OCI-LY1 (cell line): ENCODE data around the gene SMAD6.

ENCODE experiments used
- H2AFZ ChIP-seq: fragments of 200-600 bp; sonication (generic), shearing (Covaris generic); 2 replicates; pipeline ENCODE4 v1.6.0; 2014; ENCODE audit warnings: antibody characterized with exemption, mild to moderate bottlenecking, low read length
- H3F3A ChIP-seq: fragments of 200-600 bp; sonication (generic), shearing (Covaris generic); 2 replicates; pipeline ENCODE4 v1.6.0; 2014; ENCODE audit warnings: mild to moderate bottlenecking, antibody characterized with exemption, low read length, moderate library complexity; ENCODE audit not compliant: insufficient read depth
- H3K27ac ChIP-seq: fragments of 200-600 bp; sonication (generic); 2 replicates; pipeline ENCODE4 v1.5.1; 2014; ENCODE audit warnings: low read length, mixed run types, mild to moderate bottlenecking, low read depth; ENCODE audit not compliant: poor library complexity, severe bottlenecking
- H3K27me3 ChIP-seq: fragments of 200-600 bp; sonication (generic); 2 replicates; pipeline ENCODE4 v1.6.0; 2014; ENCODE audit warnings: antibody characterized with exemption, mild to moderate bottlenecking, low read length, moderate library complexity; ENCODE audit not compliant: insufficient read depth
- H3K36me3 ChIP-seq: fragments of 200-600 bp; sonication (generic); 2 replicates; pipeline ENCODE4 v1.6.1; 2014; ENCODE audit warnings: mild to moderate bottlenecking, antibody characterized with exemption, low read length, moderate library complexity, mixed read lengths; ENCODE audit not compliant: insufficient read depth
- H3K4me1 ChIP-seq: fragments of 200-600 bp; sonication (generic); 2 replicates; pipeline ENCODE4 v1.5.1; 2014; ENCODE audit warnings: mild to moderate bottlenecking, low read length, moderate library complexity; ENCODE audit not compliant: insufficient read depth, severe bottlenecking
- H3K4me2 ChIP-seq: fragments of 200-600 bp; sonication (generic), shearing (Covaris generic); 2 replicates; pipeline ENCODE4 v1.6.1; 2014; ENCODE audit warnings: low read length
- H3K4me3 ChIP-seq: fragments of 200-600 bp; sonication (generic); 2 replicates; pipeline ENCODE4 v1.5.1; 2014; ENCODE audit warnings: low read length, low read depth, mild to moderate bottlenecking, mixed read lengths; ENCODE audit not compliant: poor library complexity, severe bottlenecking
- H3K79me2 ChIP-seq: fragments of 200-600 bp; shearing (Covaris generic); 2 replicates; pipeline ENCODE4 v1.6.1; 2016; ENCODE audit warnings: mixed run types, low read length, mixed read lengths; ENCODE audit not compliant: insufficient read depth
- H3K9ac ChIP-seq: fragments of 200-600 bp; sonication (generic), shearing (Covaris generic); 2 replicates; pipeline ENCODE4 v1.6.1; 2014; ENCODE audit warnings: mild to moderate bottlenecking, low read length, mixed read lengths
- H3K9me2 ChIP-seq: fragments of 200-600 bp; sonication (generic), shearing (Covaris generic); 2 replicates; pipeline ENCODE4 v1.6.1; 2014; ENCODE audit warnings: low read depth, mild to moderate bottlenecking, low read length, mixed read lengths
- H3K9me3 ChIP-seq: fragments of 200-600 bp; shearing (Covaris generic); 2 replicates; pipeline ENCODE4 v1.6.1; 2014; ENCODE audit warnings: low read length, mixed read lengths
- H4K20me1 ChIP-seq: fragments of 200-600 bp; sonication (generic), shearing (Covaris generic); 2 replicates; pipeline ENCODE4 v1.6.0; 2016; ENCODE audit warnings: mild to moderate bottlenecking, low read length; ENCODE audit not compliant: insufficient read depth
- EZH2 ChIP-seq: fragments of 200-600 bp; sonication (generic), shearing (Covaris generic); IDR thresholded peaks from 2 replicates; pipeline ENCODE4 v1.8.0; 2017; ENCODE audit warnings: borderline replicate concordance, mixed run types, mild to moderate bottlenecking, antibody characterized with exemption, low read length, moderate library complexity, mixed read lengths
- TF ChIP-seq, protein P1 (sequence below): fragments of 200-600 bp; sonication (generic), shearing (Covaris generic); IDR thresholded peaks from 2 replicates; pipeline ENCODE4 v1.5.1; 2017; ENCODE audit warnings: mild to moderate bottlenecking, antibody characterized with exemption, low read length, moderate library complexity, mixed read lengths

SMAD6 gene

DNA sequence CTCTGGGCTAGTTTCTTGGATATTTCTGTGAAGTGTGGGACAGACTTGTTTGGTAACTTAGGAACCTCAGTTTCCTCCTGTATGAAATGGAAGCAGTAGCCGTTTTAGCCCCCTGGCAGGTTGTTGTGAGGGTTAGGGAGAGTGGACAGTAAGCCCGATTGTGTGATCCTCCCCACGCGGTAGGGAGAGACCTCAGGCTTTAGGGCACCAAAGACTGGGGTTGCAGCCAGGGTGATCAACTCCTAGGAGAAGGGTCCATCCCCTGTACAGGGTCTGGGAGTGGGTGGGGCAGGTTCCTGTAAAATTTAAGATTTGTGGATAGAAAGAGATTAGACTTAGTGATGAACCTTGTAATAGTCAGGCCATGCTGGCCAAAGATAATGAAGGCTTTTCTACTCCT is 120.5 kb downstream of the SMAD6 start:
- Histone ChIP-seq H3K36me3 (no peaks in the 10 kb centered on the region), H2AFZ (no peak overlapping the region), H4K20me1 (no peaks in the 10 kb centered on the region), H3K4me1 (no peaks in the 10 kb centered on the region), H3K4me3 (no peak overlapping the region), H3K4me2 (no peak overlapping the region), H3F3A (no peaks in the 10 kb centered on the region), H3K9ac (no peak overlapping the region), H3K79me2 (no peaks in the 10 kb centered on the region), H3K27me3 (0 out of 2 replicates have a peak, but pooled peaks cover 6% of the 10 kb centered on the region), H3K27ac (no peak overlapping the region), H3K9me2 (no peaks in the 10 kb centered on the region), H3K9me3 (no peaks in the 10 kb centered on the region)
- TF ChIP-seq, protein P1, sequence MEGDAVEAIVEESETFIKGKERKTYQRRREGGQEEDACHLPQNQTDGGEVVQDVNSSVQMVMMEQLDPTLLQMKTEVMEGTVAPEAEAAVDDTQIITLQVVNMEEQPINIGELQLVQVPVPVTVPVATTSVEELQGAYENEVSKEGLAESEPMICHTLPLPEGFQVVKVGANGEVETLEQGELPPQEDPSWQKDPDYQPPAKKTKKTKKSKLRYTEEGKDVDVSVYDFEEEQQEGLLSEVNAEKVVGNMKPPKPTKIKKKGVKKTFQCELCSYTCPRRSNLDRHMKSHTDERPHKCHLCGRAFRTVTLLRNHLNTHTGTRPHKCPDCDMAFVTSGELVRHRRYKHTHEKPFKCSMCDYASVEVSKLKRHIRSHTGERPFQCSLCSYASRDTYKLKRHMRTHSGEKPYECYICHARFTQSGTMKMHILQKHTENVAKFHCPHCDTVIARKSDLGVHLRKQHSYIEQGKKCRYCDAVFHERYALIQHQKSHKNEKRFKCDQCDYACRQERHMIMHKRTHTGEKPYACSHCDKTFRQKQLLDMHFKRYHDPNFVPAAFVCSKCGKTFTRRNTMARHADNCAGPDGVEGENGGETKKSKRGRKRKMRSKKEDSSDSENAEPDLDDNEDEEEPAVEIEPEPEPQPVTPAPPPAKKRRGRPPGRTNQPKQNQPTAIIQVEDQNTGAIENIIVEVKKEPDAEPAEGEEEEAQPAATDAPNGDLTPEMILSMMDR = no peak
- no peak for TF ChIP-seq EZH2

DNA sequence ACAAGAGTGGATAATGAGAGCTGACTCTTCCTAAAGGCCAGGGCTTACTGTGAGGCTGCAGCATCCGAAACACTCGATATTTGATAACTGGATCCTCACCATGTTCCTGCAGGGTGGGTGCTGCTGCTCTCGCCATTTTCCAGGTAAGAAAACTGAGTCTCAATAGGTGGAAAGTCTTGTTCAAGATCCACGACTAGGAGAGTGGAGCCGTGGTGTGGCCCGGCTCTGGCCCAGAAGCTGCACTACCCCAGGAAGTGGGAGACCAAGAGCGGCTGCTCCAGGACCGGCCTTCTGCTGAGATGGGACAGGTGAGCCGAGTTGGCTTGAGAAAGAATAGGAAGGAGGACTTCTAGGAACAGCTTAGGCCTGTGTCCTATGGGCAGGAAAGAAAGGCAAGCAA is 121.6 kb downstream of the SMAD6 start:
- H3F3A ChIP-seq = no peaks in the 10 kb centered on the region
- H3K9me3 ChIP-seq = no peaks in the 10 kb centered on the region
- H4K20me1 ChIP-seq = no peaks in the 10 kb centered on the region
- H3K79me2 ChIP-seq = no peaks in the 10 kb centered on the region
- H3K4me3 ChIP-seq = no peak overlapping the region
- 0 out of 2 replicates have a peak, but pooled peaks cover 4% of the 10 kb centered on the region for H3K27me3 ChIP-seq
- H3K4me1 ChIP-seq = no peaks in the 10 kb centered on the region
- no peak overlapping the region for H3K9ac ChIP-seq
- H3K9me2 ChIP-seq = no peaks in the 10 kb centered on the region
- H3K36me3 ChIP-seq = no peaks in the 10 kb centered on the region
- no peak overlapping the region for H3K4me2 ChIP-seq
- H2AFZ ChIP-seq = no peak overlapping the region
- no peak overlapping the region for H3K27ac ChIP-seq
- TF ChIP-seq, protein P1 = no peak
- no peak for TF ChIP-seq EZH2

DNA sequence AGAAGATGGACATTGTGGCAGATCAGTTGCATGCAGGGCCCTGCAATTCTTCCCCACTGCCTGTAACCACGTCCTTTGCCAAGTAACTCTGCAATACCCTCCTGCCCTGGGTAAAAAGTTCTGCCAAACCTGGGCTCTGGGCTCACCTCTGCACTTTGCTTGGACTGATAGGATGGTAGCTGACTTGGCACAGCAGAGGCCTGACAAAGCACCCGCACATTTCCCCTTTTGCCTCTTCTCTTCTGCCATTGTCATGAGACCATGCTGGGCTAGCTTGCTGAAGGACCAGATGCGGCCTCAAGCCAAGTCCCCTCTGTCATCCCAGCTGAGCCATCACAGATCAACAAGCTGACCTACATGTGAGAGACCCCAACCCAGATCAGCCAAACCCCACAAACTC is 122.4 kb downstream of the SMAD6 start:
- no peak overlapping the region for H3K9ac ChIP-seq
- no peak for TF ChIP-seq EZH2
- TF ChIP-seq, protein P1 = no peak
- no peaks in the 10 kb centered on the region for H3K36me3 ChIP-seq
- H3K4me1 ChIP-seq = no peaks in the 10 kb centered on the region
- H2AFZ ChIP-seq = no peak overlapping the region
- H3K79me2 ChIP-seq = no peaks in the 10 kb centered on the region
- H3K27me3 ChIP-seq = 0 out of 2 replicates have a peak, but pooled peaks cover 3% of the 10 kb centered on the region
- H3K4me2 ChIP-seq = no peak overlapping the region
- no peaks in the 10 kb centered on the region for H3K9me3 ChIP-seq
- H3K9me2 ChIP-seq = no peaks in the 10 kb centered on the region
- no peaks in the 10 kb centered on the region for H4K20me1 ChIP-seq
- no peaks in the 10 kb centered on the region for H3F3A ChIP-seq
- no peak overlapping the region for H3K27ac ChIP-seq
- H3K4me3 ChIP-seq = no peak overlapping the region
